ENCODE measurements around the gene NEK1. TPM values are rescaled to one million over a fixed set of nuclear protein-coding genes. Genes with fewer than 3 reads are reported as not detected.
"Not testable (repeated sequence)": the region's sequence is repeated elsewhere in the genome, so short reads cannot be mapped to it uniquely, and the experiment has no call there.

Gene NEK1
- total and polyA plus RNA-seq, 7 donors = 3.0 to 8.8 (median 7.6) TPM

DNA sequence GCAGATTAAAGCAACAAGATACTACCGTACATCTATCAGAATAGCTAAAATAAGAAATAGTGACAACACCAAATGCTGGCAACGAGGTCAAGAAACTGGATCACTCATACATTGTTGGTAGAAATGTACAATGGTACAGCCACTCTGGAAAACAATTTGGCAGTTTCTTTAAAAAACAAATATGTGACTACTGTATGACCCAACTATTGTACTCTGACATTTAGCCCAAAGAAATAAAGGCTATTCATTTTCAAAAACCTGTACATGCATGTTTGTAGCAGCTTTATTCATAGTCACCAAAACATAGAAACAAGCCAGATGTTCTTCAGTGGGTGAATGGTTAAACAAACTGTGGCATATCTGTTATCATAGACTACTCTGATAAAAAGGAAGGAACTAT, 16.2 kb upstream of the NEK1 start:
- 29 to 43% (median 42%) methylated on average over 2 of the region's 2 CpGs for WGBS, 3 donors
- H3K27ac ChIP-seq = no peak overlapping the region
- ATAC-seq (peak in 3 of 4 donors; percentile 41 to 75 (median 44)), DNase-seq (no peak)
- no peaks in the 10 kb centered on the region for H3K9me3 ChIP-seq
- no peaks in the 10 kb centered on the region for H3K36me3 ChIP-seq (ENCODE audit: insufficient read depth in 1 of 2, low read depth in 1 of 2)
- TF ChIP-seq, protein P1, sequence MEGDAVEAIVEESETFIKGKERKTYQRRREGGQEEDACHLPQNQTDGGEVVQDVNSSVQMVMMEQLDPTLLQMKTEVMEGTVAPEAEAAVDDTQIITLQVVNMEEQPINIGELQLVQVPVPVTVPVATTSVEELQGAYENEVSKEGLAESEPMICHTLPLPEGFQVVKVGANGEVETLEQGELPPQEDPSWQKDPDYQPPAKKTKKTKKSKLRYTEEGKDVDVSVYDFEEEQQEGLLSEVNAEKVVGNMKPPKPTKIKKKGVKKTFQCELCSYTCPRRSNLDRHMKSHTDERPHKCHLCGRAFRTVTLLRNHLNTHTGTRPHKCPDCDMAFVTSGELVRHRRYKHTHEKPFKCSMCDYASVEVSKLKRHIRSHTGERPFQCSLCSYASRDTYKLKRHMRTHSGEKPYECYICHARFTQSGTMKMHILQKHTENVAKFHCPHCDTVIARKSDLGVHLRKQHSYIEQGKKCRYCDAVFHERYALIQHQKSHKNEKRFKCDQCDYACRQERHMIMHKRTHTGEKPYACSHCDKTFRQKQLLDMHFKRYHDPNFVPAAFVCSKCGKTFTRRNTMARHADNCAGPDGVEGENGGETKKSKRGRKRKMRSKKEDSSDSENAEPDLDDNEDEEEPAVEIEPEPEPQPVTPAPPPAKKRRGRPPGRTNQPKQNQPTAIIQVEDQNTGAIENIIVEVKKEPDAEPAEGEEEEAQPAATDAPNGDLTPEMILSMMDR (IDR thresholded peaks at IDR 0.05) = no peak
- intact Hi-C loops (cut with DNase I) = no loop called here
- H3K4me3 ChIP-seq = no peak overlapping the region
- H3K4me1 ChIP-seq = peaks cover 27% of the 10 kb centered on the region
- H3K27me3 ChIP-seq (ENCODE audit: insufficient read depth in 3 of 3, low read length in 2 of 3) = no peaks in the 10 kb centered on the region

DNA sequence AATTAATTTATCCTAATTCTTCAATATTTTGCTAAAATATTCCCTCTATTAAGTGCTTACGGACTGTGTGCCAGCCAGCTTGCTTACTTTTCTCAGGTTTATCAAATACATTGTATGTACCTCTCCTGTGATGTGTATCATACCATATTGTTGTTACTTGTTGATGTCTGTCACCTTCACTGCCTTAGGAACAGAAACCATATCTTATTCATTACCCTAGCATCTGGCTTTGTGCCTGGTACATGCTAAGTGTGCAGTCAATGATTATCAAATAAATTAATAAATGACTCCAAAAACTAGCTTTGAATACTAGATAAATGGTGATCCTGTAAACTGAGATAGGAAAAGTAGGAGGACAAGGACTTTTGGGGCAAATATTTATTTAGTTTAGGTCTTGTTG, 14.9 kb upstream of the NEK1 start:
- Histone ChIP-seq H3K36me3 (ENCODE audit: insufficient read depth in 1 of 2, low read depth in 1 of 2) (no peaks in the 10 kb centered on the region), H3K4me3 (no peak overlapping the region), H3K27ac (no peak overlapping the region), H3K27me3 (ENCODE audit: insufficient read depth in 3 of 3, low read length in 2 of 3) (no peaks in the 10 kb centered on the region), H3K9me3 (no peaks in the 10 kb centered on the region), H3K4me1 (peaks cover 36% of the 10 kb centered on the region)
- ATAC-seq (no peak), DNase-seq (no peak)
- TF ChIP-seq, protein P1 (IDR thresholded peaks at IDR 0.05) = no peak
- intact Hi-C loops (cut with DNase I) = no loop called here
- 96 to 98% (median 97%) methylated on average over 1 of the region's 1 CpG for WGBS, 3 donors

DNA sequence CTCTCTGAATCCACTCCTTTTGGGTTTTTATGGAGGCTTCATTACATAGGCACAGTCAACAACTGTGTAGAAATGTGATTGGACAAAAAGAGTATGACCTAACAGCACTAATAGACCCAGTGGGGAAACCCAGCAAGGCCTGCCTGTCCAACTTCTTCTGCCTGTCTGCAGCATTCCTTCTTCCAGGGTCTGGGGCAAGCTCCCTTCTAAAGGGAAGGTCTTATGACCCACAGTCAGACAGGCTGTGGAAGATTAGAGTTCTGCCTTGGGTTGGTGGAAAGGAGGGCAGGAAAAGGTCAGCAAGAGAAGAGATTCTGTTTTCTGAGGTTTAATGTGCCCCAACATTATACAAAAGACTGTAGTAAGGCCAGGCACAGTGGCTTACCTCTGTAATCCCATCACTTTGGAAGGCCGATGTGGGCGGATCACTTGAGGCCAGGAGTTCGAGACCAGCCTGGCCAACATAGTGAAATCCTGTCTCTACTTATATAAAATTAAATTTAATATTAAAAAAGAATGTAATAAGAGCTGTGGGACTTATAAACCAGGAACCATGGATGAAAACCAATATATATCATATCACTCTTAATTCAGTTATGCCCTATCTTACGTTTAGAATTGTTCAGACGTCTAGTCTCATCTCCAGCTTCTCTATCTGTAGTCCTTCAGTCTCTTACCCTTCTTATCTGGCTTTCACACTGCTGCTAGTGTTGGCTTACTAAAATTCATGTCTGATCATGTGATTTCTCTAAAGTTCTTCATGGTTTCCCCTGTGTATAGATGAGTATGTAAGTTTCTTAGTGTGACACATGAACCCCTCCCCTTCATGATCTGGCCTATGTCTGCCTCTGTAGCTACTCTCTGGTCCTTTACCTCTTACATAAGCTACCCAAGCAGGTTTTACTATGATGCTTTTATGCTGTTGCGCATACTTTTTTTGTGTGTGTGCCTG, 14.2 kb upstream of the NEK1 start:
- H3K4me3 ChIP-seq = no peak overlapping the region
- intact Hi-C loops (cut with DNase I) = no loop called here
- H3K27ac ChIP-seq = no peak overlapping the region
- peaks cover 41% of the 10 kb centered on the region for H3K4me1 ChIP-seq
- ATAC-seq = no peak
- no peaks in the 10 kb centered on the region for H3K36me3 ChIP-seq (ENCODE audit: insufficient read depth in 1 of 2, low read depth in 1 of 2)
- DNase-seq = no peak
- 89 to 96% (median 90%) methylated on average over 6 of the region's 6 CpGs for WGBS, 3 donors
- H3K27me3 ChIP-seq (ENCODE audit: insufficient read depth in 3 of 3, low read length in 2 of 3) = no peaks in the 10 kb centered on the region
- TF ChIP-seq, protein P1 (IDR thresholded peaks at IDR 0.05) = no peak
- H3K9me3 ChIP-seq = no peaks in the 10 kb centered on the region

DNA sequence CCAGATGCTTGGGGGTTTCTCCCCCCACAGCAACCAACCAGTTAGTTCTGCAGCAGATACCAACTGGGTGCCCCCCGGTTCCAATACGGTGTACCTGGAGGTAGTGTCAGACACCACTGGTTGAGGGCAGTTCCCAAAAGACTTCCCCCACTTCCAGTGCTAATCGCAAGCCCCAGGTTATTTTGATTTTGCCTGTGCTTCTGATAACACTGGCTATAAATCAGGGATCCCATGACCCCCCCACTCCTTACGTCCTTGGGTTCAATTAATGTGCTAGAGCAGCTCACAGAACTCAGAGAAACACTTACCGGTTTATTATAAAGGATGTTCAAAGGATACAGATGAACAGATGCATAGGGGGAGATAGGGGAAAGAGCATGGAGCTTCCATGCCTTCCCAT, 13.5 kb upstream of the NEK1 start:
- WGBS, 3 donors = 90 to 94% (median 92%) methylated on average over 5 of the region's 5 CpGs
- no peaks in the 10 kb centered on the region for H3K9me3 ChIP-seq
- TF ChIP-seq, protein P1 (IDR thresholded peaks at IDR 0.05) = no peak
- no peak for DNase-seq
- intact Hi-C loops (cut with DNase I) = loop anchor here in 1 of 2 donors (2.0 kb wide), 1 partner anchor 29 kb away; no protein-coding TSS in a partner anchor
- no peak for ATAC-seq
- no peaks in the 10 kb centered on the region for H3K27me3 ChIP-seq (ENCODE audit: insufficient read depth in 3 of 3, low read length in 2 of 3)
- H3K4me3 ChIP-seq = no peak overlapping the region
- no peaks in the 10 kb centered on the region for H3K36me3 ChIP-seq (ENCODE audit: insufficient read depth in 1 of 2, low read depth in 1 of 2)
- peaks cover 41% of the 10 kb centered on the region for H3K4me1 ChIP-seq
- no peak overlapping the region for H3K27ac ChIP-seq

DNA sequence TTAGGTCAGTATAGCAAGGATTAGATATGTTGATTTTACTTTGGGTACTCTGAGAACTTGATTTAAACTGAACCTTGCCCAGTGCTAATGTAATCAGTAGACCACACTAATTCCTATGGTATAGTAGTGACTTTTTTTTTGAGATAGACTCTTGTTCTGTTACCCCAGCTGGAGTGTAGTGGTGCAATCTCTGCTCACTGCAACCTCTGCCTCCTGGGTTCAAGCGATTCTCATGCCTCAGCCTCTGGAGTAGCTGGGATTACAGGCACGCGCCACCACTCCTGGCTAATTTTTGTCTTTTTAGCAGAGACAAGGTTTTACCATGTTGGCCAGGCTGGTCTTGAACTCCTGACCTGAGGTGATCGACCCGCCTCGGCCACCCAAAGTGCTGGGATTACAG, 11.6 kb upstream of the NEK1 start:
- H3K9me3 ChIP-seq; H3K27me3 ChIP-seq (ENCODE audit: insufficient read depth in 3 of 3, low read length in 2 of 3); H3K4me3 ChIP-seq; DNase-seq; ATAC-seq; H3K36me3 ChIP-seq (ENCODE audit: insufficient read depth in 1 of 2, low read depth in 1 of 2): not testable (repeated sequence)
- Histone ChIP-seq H3K4me1 (peaks cover 42% of the 10 kb centered on the region), H3K27ac (peak overlapping the region; percentile 95)
- intact Hi-C loops (cut with DNase I) = loop anchor here (2.0 to 5.0 kb wide), 2 partner anchors 31 to 403 kb away; partner anchors contain the start of gene MFAP3L (in 1 of the 2)
- 61 to 68% (median 66%) methylated on average over 6 of the region's 6 CpGs for WGBS, 3 donors

Data from psoas muscle (tissue), 8 donors.